ENCODE data around the gene MYL6.
A peak's percentile ranks its signal among the peaks of the same experiment; 100 is the strongest.

GRCh38 chr12:56129206-56129941 lies 28.8 kb upstream of the MYL6 start:
- TF ChIP-seq CEBPB (IDR thresholded peaks at IDR 0.05) (no peak), EP300 (IDR thresholded peaks at IDR 0.05; ENCODE audit: borderline replicate concordance) (no peak), MAX (IDR thresholded peaks at IDR 0.05) (no peak), ZBTB7A (IDR thresholded peaks at IDR 0.05; ENCODE audit: low read depth) (peak; percentile 82), RAD21 (IDR thresholded peaks at IDR 0.05; ENCODE audit: low read depth) (no peak), CREB1 (IDR thresholded peaks at IDR 0.05; ENCODE audit: low read depth) (no peak), TCF12 (IDR thresholded peaks at IDR 0.05; ENCODE audit: low read depth) (no peak), REST (IDR thresholded peaks at IDR 0.05; ENCODE audit: low read depth) (no peak), NFIC (IDR thresholded peaks at IDR 0.05) (0 out of 2 replicates have a peak, but pooled peaks have one; percentile 3), YY1 (IDR thresholded peaks at IDR 0.05; ENCODE audit: low read depth) (no peak), USF1 (IDR thresholded peaks at IDR 0.05) (no peak)

Data from Ishikawa (cell line).